Esophagus squamous epithelium (tissue), 4 donors: ENCODE data around the gene CDH8.

Experiments
- POLR2A ChIP-seq, 4 donors: fragments of 450-650 bp; IDR thresholded peaks; one replicate each; pipeline ENCODE4 v1.6.1; 2017; ENCODE audit warnings: antibody characterized with exemption in 4 of 4, mild to moderate bottlenecking in 4 of 4, moderate library complexity in 3 of 4
- TF ChIP-seq, protein P1 (sequence below), 6 experiments: fragments of 450-650 bp in 4 of 6; fragments of 200-600 bp in 2 of 6; sonication (generic) in 2 of 6; IDR thresholded peaks; one replicate each; pipeline ENCODE4 v1.5.1; 2016 to 2019; ENCODE audit warnings: antibody characterized with exemption in 6 of 6, mild to moderate bottlenecking in 4 of 6, moderate library complexity in 4 of 6

DNA sequence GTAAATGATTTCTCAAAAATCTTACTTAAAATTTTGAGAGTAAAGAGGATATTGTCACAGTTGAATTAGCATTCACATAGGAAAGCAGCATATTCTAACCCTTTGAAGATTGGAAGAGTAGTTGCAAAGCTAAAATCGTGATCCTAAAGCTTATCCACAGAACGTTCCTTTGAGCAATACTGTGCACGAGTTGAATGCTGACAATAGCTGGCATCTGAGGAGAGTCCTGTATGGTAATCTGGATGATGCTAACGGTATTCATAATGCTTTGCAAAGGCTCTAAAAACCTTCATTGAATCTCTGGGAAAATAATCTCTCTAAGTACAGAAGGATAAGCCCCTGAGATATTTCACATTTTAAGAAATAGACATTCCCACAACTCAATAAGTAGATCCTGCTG lies 354.6 kb downstream of the CDH8 start:
- no peak for TF ChIP-seq POLR2A (IDR thresholded peaks at IDR 0.05)
- TF ChIP-seq, protein P1, sequence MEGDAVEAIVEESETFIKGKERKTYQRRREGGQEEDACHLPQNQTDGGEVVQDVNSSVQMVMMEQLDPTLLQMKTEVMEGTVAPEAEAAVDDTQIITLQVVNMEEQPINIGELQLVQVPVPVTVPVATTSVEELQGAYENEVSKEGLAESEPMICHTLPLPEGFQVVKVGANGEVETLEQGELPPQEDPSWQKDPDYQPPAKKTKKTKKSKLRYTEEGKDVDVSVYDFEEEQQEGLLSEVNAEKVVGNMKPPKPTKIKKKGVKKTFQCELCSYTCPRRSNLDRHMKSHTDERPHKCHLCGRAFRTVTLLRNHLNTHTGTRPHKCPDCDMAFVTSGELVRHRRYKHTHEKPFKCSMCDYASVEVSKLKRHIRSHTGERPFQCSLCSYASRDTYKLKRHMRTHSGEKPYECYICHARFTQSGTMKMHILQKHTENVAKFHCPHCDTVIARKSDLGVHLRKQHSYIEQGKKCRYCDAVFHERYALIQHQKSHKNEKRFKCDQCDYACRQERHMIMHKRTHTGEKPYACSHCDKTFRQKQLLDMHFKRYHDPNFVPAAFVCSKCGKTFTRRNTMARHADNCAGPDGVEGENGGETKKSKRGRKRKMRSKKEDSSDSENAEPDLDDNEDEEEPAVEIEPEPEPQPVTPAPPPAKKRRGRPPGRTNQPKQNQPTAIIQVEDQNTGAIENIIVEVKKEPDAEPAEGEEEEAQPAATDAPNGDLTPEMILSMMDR (IDR thresholded peaks at IDR 0.05): no peak
